ENCODE data around the gene MYO5A.
"Not testable (repeated sequence)": the region's sequence is repeated elsewhere in the genome, so short reads cannot be mapped to it uniquely, and the experiment has no call there.

The MYO5A gene

GRCh38 chr15:52434885-52435284 is 93.8 kb downstream of the MYO5A start:
- no peak for DNase-seq (ENCODE audit: low read depth)
- Histone ChIP-seq H3K4me3 (ENCODE audit: low read length) (no peak overlapping the region), H3K9ac (ENCODE audit: low read length) (no peak overlapping the region), H3K9me3 (ENCODE audit: control insufficient read depth, low read length) (no peaks in the 10 kb centered on the region), H3K27me3 (replicated peaks; ENCODE audit: control insufficient read depth, insufficient read depth, low read length) (no peaks in the 10 kb centered on the region), H3K4me1 (ENCODE audit: control insufficient read depth, insufficient read depth, low read length) (peaks cover 16% of the 10 kb centered on the region), H3K36me3 (ENCODE audit: control insufficient read depth, insufficient read depth, low read length, severe bottlenecking) (no peaks in the 10 kb centered on the region)

- Histone ChIP-seq H3K4me3 (ENCODE audit: low read length) (no peak overlapping the region), H3K9me3 (ENCODE audit: control insufficient read depth, low read length) (no peaks in the 10 kb centered on the region), H3K36me3 (ENCODE audit: control insufficient read depth, insufficient read depth, low read length, severe bottlenecking) (no peaks in the 10 kb centered on the region), H3K27me3 (replicated peaks; ENCODE audit: control insufficient read depth, insufficient read depth, low read length) (no peaks in the 10 kb centered on the region), H3K4me1 (ENCODE audit: control insufficient read depth, insufficient read depth, low read length) (peaks cover 22% of the 10 kb centered on the region), H3K9ac (ENCODE audit: low read length) (no peak overlapping the region)
- no peak for DNase-seq (ENCODE audit: low read depth)
Observed at GRCh38 chr15:52428297-52428696, 100.4 kb downstream of the MYO5A start.

- Histone ChIP-seq H3K27me3 (replicated peaks; ENCODE audit: control insufficient read depth, insufficient read depth, low read length) (no peaks in the 10 kb centered on the region), H3K4me1 (ENCODE audit: control insufficient read depth, insufficient read depth, low read length) (peaks cover 22% of the 10 kb centered on the region), H3K36me3 (ENCODE audit: control insufficient read depth, insufficient read depth, low read length, severe bottlenecking) (no peaks in the 10 kb centered on the region), H3K9me3 (ENCODE audit: control insufficient read depth, low read length) (no peaks in the 10 kb centered on the region), H3K9ac (ENCODE audit: low read length) (peak overlapping the region; percentile 16), H3K4me3 (ENCODE audit: low read length) (peak overlapping the region; percentile 57)
- peak; percentile 65 for DNase-seq (ENCODE audit: low read depth)
Observed at GRCh38 chr15:52427804-52428203, 100.9 kb downstream of the MYO5A start.

GRCh38 chr15:52424856-52425431 is 103.7 kb downstream of the MYO5A start:
- Histone ChIP-seq H3K9me3 (ENCODE audit: control insufficient read depth, low read length) (no peaks in the 10 kb centered on the region), H3K9ac (ENCODE audit: low read length) (no peak overlapping the region), H3K4me3 (ENCODE audit: low read length) (no peak overlapping the region), H3K27me3 (replicated peaks; ENCODE audit: control insufficient read depth, insufficient read depth, low read length) (no peaks in the 10 kb centered on the region), H3K4me1 (ENCODE audit: control insufficient read depth, insufficient read depth, low read length) (peaks cover 22% of the 10 kb centered on the region), H3K36me3 (ENCODE audit: control insufficient read depth, insufficient read depth, low read length, severe bottlenecking) (no peaks in the 10 kb centered on the region)
- peak; percentile 13 for DNase-seq (ENCODE audit: low read depth)

GRCh38 chr15:52423852-52424251 is 104.8 kb downstream of the MYO5A start:
- Histone ChIP-seq H3K27me3 (replicated peaks; ENCODE audit: control insufficient read depth, insufficient read depth, low read length) (no peaks in the 10 kb centered on the region), H3K9ac (ENCODE audit: low read length) (no peak overlapping the region), H3K4me3 (ENCODE audit: low read length) (no peak overlapping the region), H3K36me3 (ENCODE audit: control insufficient read depth, insufficient read depth, low read length, severe bottlenecking) (no peaks in the 10 kb centered on the region), H3K4me1 (ENCODE audit: control insufficient read depth, insufficient read depth, low read length) (peaks cover 22% of the 10 kb centered on the region), H3K9me3 (ENCODE audit: control insufficient read depth, low read length) (no peaks in the 10 kb centered on the region)
- no peak for DNase-seq (ENCODE audit: low read depth)

GRCh38 chr15:52422001-52422400 is 106.7 kb downstream of the MYO5A start:
- no peak overlapping the region for H3K9ac ChIP-seq (ENCODE audit: low read length)
- peaks cover 8% of the 10 kb centered on the region for H3K4me1 ChIP-seq (ENCODE audit: control insufficient read depth, insufficient read depth, low read length)
- DNase-seq (ENCODE audit: low read depth): no peak
- H3K4me3 ChIP-seq (ENCODE audit: low read length): no peak overlapping the region
- H3K9me3 ChIP-seq (ENCODE audit: control insufficient read depth, low read length): no peaks in the 10 kb centered on the region
- no peaks in the 10 kb centered on the region for H3K36me3 ChIP-seq (ENCODE audit: control insufficient read depth, insufficient read depth, low read length, severe bottlenecking)
- no peaks in the 10 kb centered on the region for H3K27me3 ChIP-seq (replicated peaks; ENCODE audit: control insufficient read depth, insufficient read depth, low read length)

GRCh38 chr15:52421029-52421428 is 107.7 kb downstream of the MYO5A start:
- H3K36me3 ChIP-seq (ENCODE audit: control insufficient read depth, insufficient read depth, low read length, severe bottlenecking): no peaks in the 10 kb centered on the region
- no peaks in the 10 kb centered on the region for H3K9me3 ChIP-seq (ENCODE audit: control insufficient read depth, low read length)
- H3K4me1 ChIP-seq (ENCODE audit: control insufficient read depth, insufficient read depth, low read length): peaks cover 8% of the 10 kb centered on the region
- DNase-seq (ENCODE audit: low read depth): no peak
- H3K4me3 ChIP-seq (ENCODE audit: low read length): no peak overlapping the region
- H3K9ac ChIP-seq (ENCODE audit: low read length): no peak overlapping the region
- no peaks in the 10 kb centered on the region for H3K27me3 ChIP-seq (replicated peaks; ENCODE audit: control insufficient read depth, insufficient read depth, low read length)

GRCh38 chr15:52419494-52419893 is 109.2 kb downstream of the MYO5A start:
- DNase-seq (ENCODE audit: low read depth): no peak
- H3K4me3 ChIP-seq (ENCODE audit: low read length): no peak overlapping the region

GRCh38 chr15:52417957-52418356 is 110.7 kb downstream of the MYO5A start:
- no peaks in the 10 kb centered on the region for H3K36me3 ChIP-seq (ENCODE audit: control insufficient read depth, insufficient read depth, low read length, severe bottlenecking)
- H3K27me3 ChIP-seq (replicated peaks; ENCODE audit: control insufficient read depth, insufficient read depth, low read length): no peaks in the 10 kb centered on the region
- H3K9ac ChIP-seq (ENCODE audit: low read length): no peak overlapping the region
- no peak overlapping the region for H3K4me3 ChIP-seq (ENCODE audit: low read length)
- H3K9me3 ChIP-seq (ENCODE audit: control insufficient read depth, low read length): no peaks in the 10 kb centered on the region
- H3K4me1 ChIP-seq (ENCODE audit: control insufficient read depth, insufficient read depth, low read length): no peaks in the 10 kb centered on the region
- no peak for DNase-seq (ENCODE audit: low read depth)

More at GRCh38 chr15:52419494-52419893, 109.2 kb downstream of the MYO5A start:
- no peaks in the 10 kb centered on the region for H3K9me3 ChIP-seq (ENCODE audit: control insufficient read depth, low read length)
- peaks cover 8% of the 10 kb centered on the region for H3K4me1 ChIP-seq (ENCODE audit: control insufficient read depth, insufficient read depth, low read length)
- H3K27me3 ChIP-seq (replicated peaks; ENCODE audit: control insufficient read depth, insufficient read depth, low read length): no peaks in the 10 kb centered on the region
- no peak overlapping the region for H3K9ac ChIP-seq (ENCODE audit: low read length)
- no peaks in the 10 kb centered on the region for H3K36me3 ChIP-seq (ENCODE audit: control insufficient read depth, insufficient read depth, low read length, severe bottlenecking)

- no peak for DNase-seq (ENCODE audit: low read depth)
Observed at GRCh38 chr15:52417521-52417920, 111.2 kb downstream of the MYO5A start.

GRCh38 chr15:52416566-52416965 is 112.1 kb downstream of the MYO5A start:
- H3K36me3 ChIP-seq (ENCODE audit: control insufficient read depth, insufficient read depth, low read length, severe bottlenecking); DNase-seq (ENCODE audit: low read depth); H3K9me3 ChIP-seq (ENCODE audit: control insufficient read depth, low read length); H3K9ac ChIP-seq (ENCODE audit: low read length); H3K4me1 ChIP-seq (ENCODE audit: control insufficient read depth, insufficient read depth, low read length); H3K4me3 ChIP-seq (ENCODE audit: low read length); H3K27me3 ChIP-seq (replicated peaks; ENCODE audit: control insufficient read depth, insufficient read depth, low read length): not testable (repeated sequence)

More at GRCh38 chr15:52417521-52417920, 111.2 kb downstream of the MYO5A start:
- no peaks in the 10 kb centered on the region for H3K9me3 ChIP-seq (ENCODE audit: control insufficient read depth, low read length)
- H3K9ac ChIP-seq (ENCODE audit: low read length): no peak overlapping the region
- H3K4me1 ChIP-seq (ENCODE audit: control insufficient read depth, insufficient read depth, low read length): no peaks in the 10 kb centered on the region
- H3K4me3 ChIP-seq (ENCODE audit: low read length): no peak overlapping the region
- H3K27me3 ChIP-seq (replicated peaks; ENCODE audit: control insufficient read depth, insufficient read depth, low read length): no peaks in the 10 kb centered on the region
- H3K36me3 ChIP-seq (ENCODE audit: control insufficient read depth, insufficient read depth, low read length, severe bottlenecking): no peaks in the 10 kb centered on the region

GRCh38 chr15:52415628-52416027 is 113.1 kb downstream of the MYO5A start:
- Histone ChIP-seq H3K9me3 (ENCODE audit: control insufficient read depth, low read length) (no peaks in the 10 kb centered on the region), H3K36me3 (ENCODE audit: control insufficient read depth, insufficient read depth, low read length, severe bottlenecking) (no peaks in the 10 kb centered on the region), H3K4me1 (ENCODE audit: control insufficient read depth, insufficient read depth, low read length) (no peaks in the 10 kb centered on the region), H3K9ac (ENCODE audit: low read length) (no peak overlapping the region), H3K27me3 (replicated peaks; ENCODE audit: control insufficient read depth, insufficient read depth, low read length) (no peaks in the 10 kb centered on the region), H3K4me3 (ENCODE audit: low read length) (no peak overlapping the region)
- no peak for DNase-seq (ENCODE audit: low read depth)
